K562 (cell line): Measurements from ENCODE around the gene ZBTB47. TPM values are rescaled to one million over a fixed set of nuclear protein-coding genes. Genes with fewer than 3 reads are reported as not detected.

Source experiments
- ATAC-seq: fragments of 200-7000 bp; cut with Tn5 transposase; 3 replicates; pipeline ENCODE4 v1.9.1; 2020; ENCODE audit warnings: moderate library complexity
- BruUV-seq: library from RNA; stranded (reverse); fragments of 400-500 nt; replicated peaks from 2 replicates; lab custom pipeline; 2021; lab: Mats Ljungman, UMichigan
- CTCF ChIA-PET: fragments of 300-600 bp; formaldehyde crosslinking; extraction: SDS; loops from one replicate; lab custom pipeline; 2021; ENCODE audit warnings: low intra/inter-chr PET ratio; lab: Yijun Ruan, JAX
- POLR2A ChIA-PET: fragments of 300-600, 350-650 bp; sonication (Branson Sonifier 250); formaldehyde crosslinking; extraction: SDS; loops from one replicate; lab custom pipeline; 2021; ENCODE audit warnings: antibody characterized with exemption, inconsistent platforms; lab: Yijun Ruan, JAX
- DNase-seq, 4 experiments: peaks; one replicate each; pipeline versions ENCODE4 v3.0.0 to v3.0.0-alpha.2; 2011 to 2018; ENCODE audit warnings: low spot score in 3 of 4, mixed read lengths in 3 of 4; ENCODE audit errors: extremely low read depth in 1 of 4
- FAIRE-seq: peaks from 2 replicates; lab custom pipeline; 2011; peaks lifted over from hg19 to GRCh38; lab: Jason Lieb, UNC
- H2AFZ ChIP-seq: 2 replicates; pipeline ENCODE4 v1.6.0; 2011; ENCODE audit warnings: low read depth, low read length, control low read depth, inconsistent platforms
- H3K27ac ChIP-seq: fragments of 200-600 bp; 3 replicates; pipeline ENCODE4 v1.8.0; 2011; ENCODE audit warnings: low read depth, mild to moderate bottlenecking, control low read depth, inconsistent platforms, low read length, moderate library complexity, mixed read lengths; ENCODE audit errors: extremely low read depth
- H3K27me3 ChIP-seq, 2 experiments: fragments of 300-600 bp in 1 of 2; 2 replicates in 1 of 2; 3 replicates in 1 of 2; pipeline versions ENCODE4 v1.6.0 to v1.8.0; 2011; ENCODE audit warnings: inconsistent platforms in 2 of 2, low read length in 2 of 2, mild to moderate bottlenecking in 1 of 2, mixed read lengths in 1 of 2, moderate library complexity in 1 of 2; ENCODE audit not compliant: control insufficient read depth in 2 of 2, insufficient read depth in 2 of 2
- H3K36me3 ChIP-seq: fragments of 300-600 bp; 3 replicates; pipeline ENCODE4 v1.8.0; 2011; ENCODE audit warnings: mild to moderate bottlenecking, low read length, inconsistent platforms; ENCODE audit not compliant: control insufficient read depth, insufficient read depth
- H3K4me1 ChIP-seq, 2 experiments: fragments of 200-600 bp in 1 of 2; replicated peaks in 1 of 2; 2 replicates in 1 of 2; 3 replicates in 1 of 2; pipeline versions ENCODE4 v1.5.1 to v1.8.0; 2011; ENCODE audit warnings: inconsistent platforms in 2 of 2, low read length in 2 of 2, mild to moderate bottlenecking in 1 of 2, mixed read lengths in 1 of 2, moderate library complexity in 1 of 2; ENCODE audit not compliant: control insufficient read depth in 2 of 2, insufficient read depth in 2 of 2
- H3K4me2 ChIP-seq: 2 replicates; pipeline ENCODE4 v1.6.1; 2011; ENCODE audit warnings: low read length, control low read depth, inconsistent platforms, mixed read lengths; ENCODE audit not compliant: insufficient read depth
- H3K4me3 ChIP-seq: fragments of 200-600 bp; sonication (generic), shearing (Covaris generic); 2 replicates; pipeline ENCODE4 v1.5.1; 2016; ENCODE audit warnings: control low read depth, inconsistent platforms
- H3K79me2 ChIP-seq: fragments of 200-600 bp; 3 replicates; pipeline ENCODE4 v1.8.0; 2011; ENCODE audit warnings: low read length, inconsistent platforms; ENCODE audit not compliant: control insufficient read depth, insufficient read depth
- H3K9ac ChIP-seq, 2 experiments: 2 replicates each; pipeline versions ENCODE4 v1.6.0 to v1.6.1; 2011; ENCODE audit warnings: low read depth in 2 of 2, low read length in 2 of 2, control low read depth in 1 of 2, inconsistent platforms in 1 of 2, mild to moderate bottlenecking in 1 of 2, mixed read lengths in 1 of 2; ENCODE audit not compliant: insufficient read depth in 1 of 2
- H3K9me1 ChIP-seq: one replicate; pipeline ENCODE4 v1.6.0; 2011; ENCODE audit warnings: inconsistent platforms, mild to moderate bottlenecking, low read length, moderate library complexity; ENCODE audit not compliant: control insufficient read depth, insufficient read depth
- H3K9me3 ChIP-seq: replicated peaks from 2 replicates; pipeline ENCODE4 v1.5.1; 2011; ENCODE audit warnings: low read depth, low read length, inconsistent platforms; ENCODE audit not compliant: control insufficient read depth, insufficient read depth
- H4K20me1 ChIP-seq: replicated peaks from 2 replicates; pipeline ENCODE4 v1.6.1; 2011; ENCODE audit warnings: low read length, inconsistent platforms, mixed read lengths; ENCODE audit not compliant: control insufficient read depth, insufficient read depth
- HMGN3 ChIP-seq: IDR thresholded peaks from 2 replicates; pipeline ENCODE4 v1.6.1; 2011; ENCODE audit warnings: borderline replicate concordance, low read depth, mild to moderate bottlenecking, mixed read lengths, low read length; ENCODE audit not compliant: insufficient read length; ENCODE audit errors: extremely low read depth
- MYNN ChIP-seq, 2 experiments: sonication (generic); formaldehyde crosslinking in 1 of 2; IDR thresholded peaks; 2 replicates each; pipeline versions ENCODE4 v1.5.0 to v1.6.1; 2016 to 2020; ENCODE audit warnings: antibody characterized with exemption in 1 of 2, missing genetic modification reagents in 1 of 2
- NKRF ChIP-seq: fragments of 450-650 bp; IDR thresholded peaks from 2 replicates; pipeline ENCODE4 v1.6.1; 2016; ENCODE audit warnings: borderline replicate concordance
- PHB ChIP-seq: fragments of 250-450 bp; sonication (Bioruptor Pico); IDR thresholded peaks from 2 replicates; pipeline ENCODE4 v1.5.0; 2021
- POLR2AphosphoS2 ChIP-seq: IDR thresholded peaks from 2 replicates; pipeline ENCODE4 v1.6.1; 2012; ENCODE audit warnings: low read length, improper control_type of control experiment
- POLR2G ChIP-seq: fragments of 200-400 bp; formaldehyde crosslinking; IDR thresholded peaks from 2 replicates; pipeline ENCODE4 v1.6.1; 2017; ENCODE audit warnings: low read depth, mild to moderate bottlenecking, antibody characterized with exemption, low read length, moderate library complexity
- SMARCB1 ChIP-seq: IDR thresholded peaks from 2 replicates; pipeline ENCODE4 v1.6.1; 2011; ENCODE audit warnings: improper control_type of control experiment, low read depth; ENCODE audit not compliant: insufficient read length
- SRSF7 ChIP-seq: fragments of 200-400 bp; formaldehyde crosslinking; optimal IDR thresholded peaks from 2 replicates; pipeline ENCODE3; 2017; ENCODE audit warnings: mild to moderate bottlenecking, low read depth, low read length
- STAT5A ChIP-seq: IDR thresholded peaks from 2 replicates; pipeline ENCODE4 v1.6.1; 2012; ENCODE audit warnings: low read length, inconsistent platforms, borderline replicate concordance
- ZNF740 ChIP-seq, 3 experiments: fragments of 200-800 bp in 1 of 3; sonication (Bioruptor generic) in 1 of 3; sonication (generic) in 1 of 3; formaldehyde crosslinking in 1 of 3; IDR thresholded peaks; 2 replicates each; pipeline versions ENCODE4 v1.6.1 to v1.8.0; 2016 to 2022; ENCODE audit warnings: mild to moderate bottlenecking in 2 of 3, missing compliant biosample characterization in 2 of 3, missing genetic modification characterization in 2 of 3, missing genetic modification reagents in 1 of 3
- WGBS: fragments of 100-300 bp; shearing (Covaris generic); methylation state at CpG from one replicate; pipeline ENCODE4 v1.1.6; 2016; ENCODE audit warnings: low coverage, mixed read lengths; ENCODE audit not compliant: insufficient coverage; ENCODE audit errors: missing lambda C conversion rate; 5-methylcytosine and 5-hydroxymethylcytosine counted together
- in situ Hi-C: fragments of 300-500 bp; cut with MboI; formaldehyde crosslinking; loops from 4 replicates; pipeline ENCODE4 v1.15.0; 2018; ENCODE audit warnings: inconsistent platforms, mixed read lengths
- intact Hi-C: fragments of 100-400 bp; cut with micrococcal nuclease; formaldehyde crosslinking; loops from 2 replicates; pipeline ENCODE4 v1.14.2; 2022
- polyA plus RNA-seq, 8 experiments: library from polyadenylated mRNA; depleted of rRNA in 4 of 8; stranded (reverse) in 5 of 8; unstranded in 3 of 8; fragments of >200 nt; fragmentation: Nextera tagmentation in 2 of 8; fragmentation: Illumina TruSeq in 1 of 8; extraction: Ambion mirVana in 2 of 8; extraction: Trizol in 1 of 8; gene quantifications; 2 replicates each; pipeline versions ENCODE4 v1.2.1 to v1.2.3, GENCODE V29; 2011 to 2014; ENCODE audit warnings: inconsistent platforms in 1 of 8, missing spikeins in 1 of 8
- total RNA-seq, 7 experiments: library from RNA; depleted of rRNA in 6 of 7; stranded (reverse); fragments of >200 nt in 6 of 7; fragmentation: Illumina TruSeq in 2 of 7; extraction: Trizol in 2 of 7; gene quantifications; 2 replicates each; pipeline versions ENCODE4 v1.2.1 to v1.2.3, GENCODE V29; 2011 to 2021; ENCODE audit warnings: low replicate concordance in 1 of 7

The ZBTB47 gene
- total and polyA plus RNA-seq, 9 of the 15 experiments (the other 6 are each of a cell fraction or from before 2014, with no cell fraction given): 0.11 to 4.6 (median 1.7) TPM; not detected in 1

- DNase-seq (no peak), ATAC-seq (no peak), FAIRE-seq (no peak)
- no peak overlapping the region for H3K4me3 ChIP-seq
- no peak overlapping the region for H2AFZ ChIP-seq
- 97% methylated on average over 2 of the region's 2 CpGs for WGBS
- 0 out of 2 replicates have a peak, but pooled peaks have one; percentile 6 for TF ChIP-seq STAT5A
- TF ChIP-seq HMGN3: no peak
- TF ChIP-seq SRSF7: no peak
- intact Hi-C loops: no loop called here
- H3K9me1 ChIP-seq: peaks cover 4% of the 10 kb centered on the region
- in situ Hi-C loops: no loop called here
- H3K9me3 ChIP-seq: no peaks in the 10 kb centered on the region
- no peaks in the 10 kb centered on the region for H4K20me1 ChIP-seq
- ChIA-PET POLR2A (interaction anchor here (1.2 to 1.3 kb wide), 2 partner anchors 10 to 13 kb away, joined by 3 to 4 read pairs; no protein-coding TSS in a partner anchor), CTCF (no interaction called here)
- H3K27ac ChIP-seq: no peak overlapping the region
- no peaks in the 10 kb centered on the region for H3K79me2 ChIP-seq
- peaks cover 50% of the 10 kb centered on the region for H3K36me3 ChIP-seq
- H3K27me3 ChIP-seq: no peaks in the 10 kb centered on the region
- no peak overlapping the region for H3K4me2 ChIP-seq
- peaks cover 13 to 21% of the 10 kb centered on the region in 2 experiments for H3K4me1 ChIP-seq
- no TSS peak for BruUV-seq
- no peak overlapping the region for H3K9ac ChIP-seq
These were observed 4.5 kb upstream of the ZBTB47 start for GRCh38 chr3:42649006-42649405.

GRCh38 chr3:42649783-42650182 lies 3.7 kb upstream of the ZBTB47 start:
- ATAC-seq (no peak), FAIRE-seq (no peak), DNase-seq (no peak)
- Histone ChIP-seq H3K27ac (no peak overlapping the region), H3K4me1 (peaks cover 13 to 29% of the 10 kb centered on the region in 2 experiments), H3K4me2 (no peak overlapping the region), H3K79me2 (no peaks in the 10 kb centered on the region), H3K36me3 (peaks cover 44% of the 10 kb centered on the region), H4K20me1 (no peaks in the 10 kb centered on the region), H3K27me3 (no peaks in the 10 kb centered on the region), H3K9ac (no peak overlapping the region), H3K9me1 (peaks cover 4% of the 10 kb centered on the region), H2AFZ (no peak overlapping the region), H3K9me3 (no peaks in the 10 kb centered on the region), H3K4me3 (no peak overlapping the region)
- in situ Hi-C loops: loop anchor here (5.0 kb wide), 1 partner anchor 98 kb away; no protein-coding TSS in a partner anchor
- 65% methylated on average over 4 of the region's 4 CpGs for WGBS
- POLR2A ChIA-PET: interaction anchor here (0.6 to 4.0 kb wide), 4 partner anchors 9 to 436 kb away, joined by 3 to 37 read pairs (median 4); no protein-coding TSS in a partner anchor
- CTCF ChIA-PET: no interaction called here
- intact Hi-C loops: loop anchor here (5.0 kb wide), 1 partner anchor 67 kb away; the partner anchor contains the start of gene SEC22C
- no TSS peak for BruUV-seq
- no peak for TF ChIP-seq ZNF740 (CRISPR knock-in tag; IDR thresholded peaks at IDR 0.05)
- TF ChIP-seq ZNF740 (tag; IDR thresholded peaks at IDR 0.05): no peak
- TF ChIP-seq SMARCB1: no peak
- peak; percentile 85; the same call in 1 of the 2 replicates for TF ChIP-seq POLR2AphosphoS2
- TF ChIP-seq MYNN (IDR thresholded peaks at IDR 0.05): peak; percentile 8; the same call in 1 of the 2 replicates
- TF ChIP-seq MYNN (CRISPR knock-in tag; IDR thresholded peaks at IDR 0.05): no peak
- TF ChIP-seq PHB (CRISPR knock-in tag): no peak
- TF ChIP-seq NKRF: no peak
- TF ChIP-seq POLR2G: 0 out of 2 replicates have a peak, but pooled peaks have one; percentile 16
